K562 (cell line): ENCODE measurements around the gene RER1. TPM values are rescaled to one million over a fixed set of nuclear protein-coding genes. Genes with fewer than 3 reads are reported as not detected.
A peak's percentile ranks its signal among the peaks of the same experiment; 100 is the strongest.

Experiments used
- ARHGAP35 ChIP-seq: fragments of 450-650 bp; IDR thresholded peaks from 2 replicates; pipeline ENCODE4 v1.6.1; 2018; ENCODE audit not compliant: partially characterized antibody
- BRF2 ChIP-seq: IDR thresholded peaks from 3 replicates; pipeline ENCODE4 v1.6.1; 2011; ENCODE audit warnings: borderline replicate concordance, mild to moderate bottlenecking; ENCODE audit not compliant: insufficient read length, insufficient read depth
- CEBPB ChIP-seq: fragments of 450-650 bp; IDR thresholded peaks from 2 replicates; pipeline ENCODE4 v1.6.1; 2016; ENCODE audit warnings: missing genetic modification characterization, missing compliant biosample characterization
- DEAF1 ChIP-seq: fragments of 450-650 bp; formaldehyde crosslinking; IDR thresholded peaks from 2 replicates; pipeline ENCODE4 v1.4.0; 2020; ENCODE audit warnings: mild to moderate bottlenecking, moderate library complexity
- FOXO4 ChIP-seq: fragments of 450-650 bp; formaldehyde crosslinking; IDR thresholded peaks from 2 replicates; pipeline ENCODE4 v1.4.0; 2020; ENCODE audit warnings: mild to moderate bottlenecking, moderate library complexity
- GABPB1 ChIP-seq: sonication (generic); formaldehyde crosslinking; IDR thresholded peaks from 2 replicates; pipeline ENCODE4 v1.8.0; 2022; ENCODE audit warnings: mild to moderate bottlenecking, missing genetic modification reagents
- GTF2A2 ChIP-seq: IDR thresholded peaks from 2 replicates; pipeline ENCODE4 v1.6.1; 2016; ENCODE audit warnings: mild to moderate bottlenecking, missing genetic modification characterization, missing compliant biosample characterization
- NR0B1 ChIP-seq: fragments of 450-650 bp; IDR thresholded peaks from one replicate; pipeline ENCODE4 v1.6.1; 2018; ENCODE audit warnings: mild to moderate bottlenecking, moderate library complexity; ENCODE audit not compliant: partially characterized antibody
- NR1H2 ChIP-seq: sonication (generic); formaldehyde crosslinking; IDR thresholded peaks from 2 replicates; pipeline ENCODE4 v1.4.0; 2020; ENCODE audit warnings: mild to moderate bottlenecking, missing genetic modification reagents
- NR4A1 ChIP-seq, 2 experiments: fragments of 250-450 bp in 1 of 2; fragments of 450-650 bp in 1 of 2; sonication (Bioruptor Pico) in 1 of 2; IDR thresholded peaks; 2 replicates each; pipeline versions ENCODE4 v1.4.0 to v1.6.1; 2016 to 2020; ENCODE audit warnings: mild to moderate bottlenecking in 2 of 2, missing compliant biosample characterization in 1 of 2, missing genetic modification characterization in 1 of 2, moderate library complexity in 1 of 2
- POLR2A ChIP-seq: fragments of 450-650 bp; conservative IDR thresholded peaks from 2 replicates; pipeline ENCODE4 v1.6.1; 2016
- RBM22 ChIP-seq: fragments of 200-400 bp; formaldehyde crosslinking; IDR thresholded peaks from 2 replicates; pipeline ENCODE4 v1.6.1; 2018; ENCODE audit warnings: low read length, low read depth; ENCODE audit not compliant: poor library complexity, severe bottlenecking
- SMAD4 ChIP-seq: fragments of 250-450 bp; sonication (Bioruptor Pico); conservative IDR thresholded peaks from 2 replicates; pipeline ENCODE4 v1.8.0; 2021; ENCODE audit warnings: inconsistent platforms, mild to moderate bottlenecking, moderate library complexity
- SMARCE1 ChIP-seq: fragments of 450-650 bp; IDR thresholded peaks from 2 replicates; pipeline ENCODE4 v1.7.1; 2016; ENCODE audit warnings: mild to moderate bottlenecking
- THAP7 ChIP-seq: fragments of 250-450 bp; sonication (Bioruptor Pico); IDR thresholded peaks from 2 replicates; pipeline ENCODE4 v1.5.0; 2021
- XRCC4 ChIP-seq: IDR thresholded peaks from one replicate; pipeline ENCODE4 v1.6.1; 2011; ENCODE audit not compliant: insufficient read depth, insufficient read length; ENCODE audit errors: extremely low read depth
- ZC3H11A ChIP-seq: IDR thresholded peaks from 2 replicates; pipeline ENCODE4 v1.6.1; 2012; ENCODE audit warnings: low read depth, low read length, improper control_type of control experiment
- ZEB2 ChIP-seq: fragments of 450-650 bp; IDR thresholded peaks from 2 replicates; pipeline ENCODE4 v1.6.1; 2016
- ZNF217 ChIP-seq: sonication (generic); formaldehyde crosslinking; IDR thresholded peaks from 2 replicates; pipeline ENCODE4 v1.8.0; 2022; ENCODE audit warnings: mild to moderate bottlenecking, missing genetic modification reagents
- ZNF232 ChIP-seq: sonication (generic); formaldehyde crosslinking; IDR thresholded peaks from 2 replicates; pipeline ENCODE4 v1.8.0; 2022; ENCODE audit warnings: mild to moderate bottlenecking, missing genetic modification reagents
- ZNF253 ChIP-seq: fragments of 250-450 bp; sonication (Bioruptor Pico); conservative IDR thresholded peaks from 2 replicates; pipeline ENCODE4 v1.6.1; 2021; ENCODE audit warnings: mild to moderate bottlenecking
- ZNF507 ChIP-seq: conservative IDR thresholded peaks from 2 replicates; pipeline ENCODE4 v1.6.1; 2017; ENCODE audit warnings: missing genetic modification characterization, missing compliant biosample characterization
- ZNF695 ChIP-seq: fragments of 450-650 bp; formaldehyde crosslinking; IDR thresholded peaks from 2 replicates; pipeline ENCODE4 v1.4.0; 2020; ENCODE audit warnings: mild to moderate bottlenecking, moderate library complexity
- polyA plus RNA-seq, 8 experiments: library from polyadenylated mRNA; depleted of rRNA in 4 of 8; stranded (reverse) in 5 of 8; unstranded in 3 of 8; fragments of >200 nt; fragmentation: Nextera tagmentation in 2 of 8; fragmentation: Illumina TruSeq in 1 of 8; extraction: Ambion mirVana in 2 of 8; extraction: Trizol in 1 of 8; gene quantifications; 2 replicates each; pipeline versions ENCODE4 v1.2.1 to v1.2.3, GENCODE V29; 2011 to 2014; ENCODE audit warnings: inconsistent platforms in 1 of 8, missing spikeins in 1 of 8
- total RNA-seq, 7 experiments: library from RNA; depleted of rRNA in 6 of 7; stranded (reverse); fragments of >200 nt in 6 of 7; fragmentation: Illumina TruSeq in 2 of 7; extraction: Trizol in 2 of 7; gene quantifications; 2 replicates each; pipeline versions ENCODE4 v1.2.1 to v1.2.3, GENCODE V29; 2011 to 2021; ENCODE audit warnings: low replicate concordance in 1 of 7

RER1 gene
- total and polyA plus RNA-seq, 9 of the 15 experiments (the other 6 are each of a cell fraction or from before 2014, with no cell fraction given) = 19.6 to 354 (median 183) TPM

- TF ChIP-seq FOXO4 (CRISPR knock-in tag) (no peak), ZEB2 (no peak), GTF2A2 (0 out of 2 replicates have a peak, but pooled peaks have one; percentile 20), ZNF695 (no peak), SMARCE1 (no peak), ZNF217 (no peak), ZNF507 (no peak), RBM22 (no peak), ARHGAP35 (no peak), THAP7 (peak; percentile 32; the same call in 1 of the 2 replicates), DEAF1 (no peak), NR0B1 (no peak), ZC3H11A (no peak), BRF2 (no peak), ZNF253 (no peak), GABPB1 (no peak), SMAD4 (CRISPR knock-in tag) (no peak), ZNF232 (CRISPR knock-in tag) (0 out of 2 replicates have a peak, but pooled peaks have one; percentile 19), CEBPB (tag) (no peak), NR1H2 (0 out of 2 replicates have a peak, but pooled peaks have one; percentile 47), NR4A1 (CRISPR knock-in tag; IDR thresholded peaks at IDR 0.05) (no peak), NR4A1 (tag; IDR thresholded peaks at IDR 0.05) (no peak), POLR2A (0 out of 2 replicates have a peak, but pooled peaks have one; percentile 11), XRCC4 (no peak)
Observed at GRCh38 chr1:2411801-2412394, 20.3 kb downstream of the RER1 start (continued).
